ENCODE results near the gene NELFCD. TPM values are rescaled to one million over a fixed set of nuclear protein-coding genes. Genes with fewer than 3 reads are reported as not detected.

Gene NELFCD
- total and polyA plus RNA-seq, 9 donors, result 36.0 to 69.6 (median 58.9) TPM

DNA sequence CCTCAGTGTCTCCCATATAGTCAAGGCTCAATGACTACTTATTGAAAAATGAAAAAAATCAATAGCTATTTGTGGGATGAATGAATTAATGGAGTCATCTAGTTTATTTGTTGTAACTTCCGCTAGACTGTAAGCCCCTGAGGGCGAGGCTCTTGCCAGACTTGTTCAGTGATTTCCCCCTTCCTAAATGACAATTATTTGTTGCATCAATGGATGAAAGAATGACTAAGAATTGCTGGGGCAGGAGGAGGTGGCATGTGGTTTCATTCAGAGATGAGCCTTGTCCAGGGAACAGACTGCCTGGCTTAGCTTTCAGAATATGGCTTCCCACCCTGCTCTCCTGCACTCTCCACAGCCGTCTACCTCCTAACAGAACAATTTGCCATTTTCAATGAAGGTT is 62.6 kb downstream of the NELFCD start:
- Histone ChIP-seq H3K9me3 (replicated peaks; ENCODE audit: control insufficient read depth, low read depth, low read length) (no peaks in the 10 kb centered on the region), H3K36me3 (ENCODE audit: control insufficient read depth, insufficient read depth, low read length) (peaks cover 9% of the 10 kb centered on the region), H3K4me3 (ENCODE audit: low read length) (no peak overlapping the region), H3K27me3 (ENCODE audit: control insufficient read depth, insufficient read depth, low read length) (no peaks in the 10 kb centered on the region), H3K4me1 (ENCODE audit: control insufficient read depth, insufficient read depth, low read length) (peaks cover 18% of the 10 kb centered on the region), H3K27ac (ENCODE audit: low read length) (no peak overlapping the region)
- WGBS (ENCODE audit: insufficient coverage), result no CpG with 5 or more reads among the region's 3 CpGs
- DNase-seq, result no peak

DNA sequence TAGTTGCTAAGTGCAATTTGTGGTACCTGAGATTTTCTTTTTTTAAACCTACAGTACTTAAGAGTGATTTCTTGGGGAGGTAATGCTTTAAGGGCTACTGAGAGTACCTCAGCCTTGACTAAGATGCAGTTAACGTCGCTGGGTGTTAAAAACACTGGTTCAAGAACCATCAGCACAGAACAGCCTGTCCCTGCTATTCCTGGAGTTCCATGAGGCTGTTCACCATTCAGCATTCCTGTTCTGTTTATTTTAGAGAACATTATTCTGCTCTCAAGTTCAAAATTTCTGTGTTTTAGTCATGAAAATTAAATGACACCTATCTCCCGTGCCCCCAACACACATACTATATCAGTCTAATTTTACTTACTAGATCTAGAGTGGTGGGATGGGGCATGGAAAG is 63.2 kb downstream of the NELFCD start:
- DNase-seq, result no peak
- peaks cover 9% of the 10 kb centered on the region for H3K36me3 ChIP-seq (ENCODE audit: control insufficient read depth, insufficient read depth, low read length)
- no peaks in the 10 kb centered on the region for H3K9me3 ChIP-seq (replicated peaks; ENCODE audit: control insufficient read depth, low read depth, low read length)
- H3K27ac ChIP-seq (ENCODE audit: low read length), result no peak overlapping the region
- H3K27me3 ChIP-seq (ENCODE audit: control insufficient read depth, insufficient read depth, low read length), result no peaks in the 10 kb centered on the region
- H3K4me1 ChIP-seq (ENCODE audit: control insufficient read depth, insufficient read depth, low read length), result peaks cover 18% of the 10 kb centered on the region
- WGBS (ENCODE audit: insufficient coverage), result no CpG with 5 or more reads among the region's 3 CpGs
- H3K4me3 ChIP-seq (ENCODE audit: low read length), result no peak overlapping the region

Other genes with a start within 250 kb of the NELFCD start
- 2.4 TPM for gene GNAS-AS1, start 130.4 kb upstream of the NELFCD start, total RNA-seq
- 1 to 10 TPM; 1.8 to 5.3 (median 2.5) TPM for gene GNAS-AS1, start 130.4 kb upstream of the NELFCD start, polyA plus RNA-seq (ENCODE audit: insufficient read depth in 1 of 8, insufficient read length in 8 of 8, low replicate concordance in 1 of 8)
- 1,389 TPM for gene GNAS, start 128.5 kb upstream of the NELFCD start, total RNA-seq
- gene GNAS, start 128.5 kb upstream of the NELFCD start, polyA plus RNA-seq (ENCODE audit: insufficient read depth in 1 of 8, insufficient read length in 8 of 8, low replicate concordance in 1 of 8), result 1,000 to 10,000 TPM; 3,001 to 3,620 (median 3,162) TPM
- 48.1 TPM for gene CTSZ, start 26.0 kb downstream of the NELFCD start, total RNA-seq
- gene CTSZ, start 26.0 kb downstream of the NELFCD start, polyA plus RNA-seq (ENCODE audit: insufficient read depth in 1 of 8, insufficient read length in 8 of 8, low replicate concordance in 1 of 8), result 10 to 100 TPM; 68.7 to 99.4 (median 79.2) TPM
- 0.35 TPM for gene TUBB1, start 38.2 kb downstream of the NELFCD start, total RNA-seq
- 1 to 10 TPM in 2 of 8 donors, under 1 TPM in 6; 0.43 to 1.5 (median 0.76) TPM for gene TUBB1, start 38.2 kb downstream of the NELFCD start, polyA plus RNA-seq (ENCODE audit: insufficient read depth in 1 of 8, insufficient read length in 8 of 8, low replicate concordance in 1 of 8)
- 61.9 TPM for gene ATP5F1E, start 51.1 kb downstream of the NELFCD start, total RNA-seq
- gene ATP5F1E, start 51.1 kb downstream of the NELFCD start, polyA plus RNA-seq (ENCODE audit: insufficient read depth in 1 of 8, insufficient read length in 8 of 8, low replicate concordance in 1 of 8), result 100 to 1,000 TPM; 145 to 220 (median 180) TPM
- 39.4 TPM for gene PRELID3B, start 61.5 kb downstream of the NELFCD start, total RNA-seq
- 10 to 100 TPM; 39.3 to 52.8 (median 50.4) TPM for gene PRELID3B, start 61.5 kb downstream of the NELFCD start, polyA plus RNA-seq (ENCODE audit: insufficient read depth in 1 of 8, insufficient read length in 8 of 8, low replicate concordance in 1 of 8)
- gene ZNF831, start 182.6 kb downstream of the NELFCD start, total RNA-seq, result 0.18 TPM
- under 1 TPM; 0.09 to 0.42 (median 0.20) TPM for gene ZNF831, start 182.6 kb downstream of the NELFCD start, polyA plus RNA-seq (ENCODE audit: insufficient read depth in 1 of 8, insufficient read length in 8 of 8, low replicate concordance in 1 of 8)

Measured in muscle of leg (tissue), 11 donors.